Measurements from ENCODE around the gene TIMM44. TPM values are rescaled to one million over a fixed set of nuclear protein-coding genes. Genes with fewer than 3 reads are reported as not detected.

The TIMM44 gene
- total RNA-seq, 4 donors from 2014 or later: 65.7 to 108 (median 86.4) TPM

DNA sequence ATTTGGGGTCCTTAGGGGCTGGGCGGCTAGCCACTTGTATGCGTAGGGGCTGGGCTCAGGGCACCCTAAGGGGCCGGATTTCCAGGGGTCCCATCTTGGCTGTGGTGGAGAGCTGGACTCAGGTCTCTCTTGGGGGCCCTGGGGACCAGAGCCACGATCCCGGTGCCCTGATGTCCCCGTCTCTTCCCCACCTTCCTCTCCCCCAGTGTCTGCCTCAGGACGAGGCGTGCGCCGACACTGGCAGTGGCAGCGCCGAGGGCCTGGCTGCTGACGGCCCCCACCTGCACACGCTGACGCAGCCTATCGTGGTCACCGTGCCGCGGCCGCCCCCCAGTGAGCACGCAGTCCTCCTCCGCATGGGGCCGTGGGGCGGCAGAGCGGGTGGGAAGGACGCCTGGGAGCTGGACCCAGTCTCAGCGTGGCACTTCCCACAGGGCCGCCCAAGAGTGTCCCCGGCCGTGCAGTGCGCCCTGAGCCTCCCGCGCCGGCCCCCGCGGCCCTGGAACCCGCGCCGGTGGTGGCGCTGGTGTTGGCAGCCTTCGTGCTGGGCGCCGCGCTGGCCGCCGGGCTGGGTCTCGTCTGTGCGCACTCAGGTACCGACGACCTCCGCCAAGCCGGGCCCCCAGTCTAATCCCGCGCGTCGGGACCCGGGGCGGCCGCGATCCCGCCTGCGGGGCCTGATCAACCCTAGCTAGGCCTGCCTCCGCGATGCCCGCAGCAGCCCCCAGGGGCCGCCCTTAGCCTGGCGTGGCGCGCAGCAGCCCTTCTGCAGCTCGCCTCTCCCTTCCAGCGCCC is 26.0 kb downstream of the TIMM44 start:
- no peak for ATAC-seq
- peak overlapping the region in 3 of 4 donors; percentile 85 to 97 (median 94) for H3K27ac ChIP-seq
- peaks cover 0 to 63% (median 43%) of the 10 kb centered on the region in 3 donors for H3K4me1 ChIP-seq
- H3K36me3 ChIP-seq: peaks cover 0 to 25% of the 10 kb centered on the region in 2 donors
- TF ChIP-seq, protein P1, sequence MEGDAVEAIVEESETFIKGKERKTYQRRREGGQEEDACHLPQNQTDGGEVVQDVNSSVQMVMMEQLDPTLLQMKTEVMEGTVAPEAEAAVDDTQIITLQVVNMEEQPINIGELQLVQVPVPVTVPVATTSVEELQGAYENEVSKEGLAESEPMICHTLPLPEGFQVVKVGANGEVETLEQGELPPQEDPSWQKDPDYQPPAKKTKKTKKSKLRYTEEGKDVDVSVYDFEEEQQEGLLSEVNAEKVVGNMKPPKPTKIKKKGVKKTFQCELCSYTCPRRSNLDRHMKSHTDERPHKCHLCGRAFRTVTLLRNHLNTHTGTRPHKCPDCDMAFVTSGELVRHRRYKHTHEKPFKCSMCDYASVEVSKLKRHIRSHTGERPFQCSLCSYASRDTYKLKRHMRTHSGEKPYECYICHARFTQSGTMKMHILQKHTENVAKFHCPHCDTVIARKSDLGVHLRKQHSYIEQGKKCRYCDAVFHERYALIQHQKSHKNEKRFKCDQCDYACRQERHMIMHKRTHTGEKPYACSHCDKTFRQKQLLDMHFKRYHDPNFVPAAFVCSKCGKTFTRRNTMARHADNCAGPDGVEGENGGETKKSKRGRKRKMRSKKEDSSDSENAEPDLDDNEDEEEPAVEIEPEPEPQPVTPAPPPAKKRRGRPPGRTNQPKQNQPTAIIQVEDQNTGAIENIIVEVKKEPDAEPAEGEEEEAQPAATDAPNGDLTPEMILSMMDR (IDR thresholded peaks at IDR 0.05): peak in 3 of 4 experiments; percentile 65 to 82 (median 65)
- peak in 1 of 2 donors; percentile 40 for TF ChIP-seq POLR2A (IDR thresholded peaks at IDR 0.05)
- no peak for TF ChIP-seq EP300 (IDR thresholded peaks at IDR 0.05)
- peaks cover 50% of the 10 kb centered on the region for H3K27me3 ChIP-seq
- no peaks in the 10 kb centered on the region for H3K9me3 ChIP-seq
- peak overlapping the region; percentile 3 to 53 for H3K4me3 ChIP-seq
- WGBS, 2 donors (ENCODE audit: low coverage in 1 of 2): 20% methylated on average over 1 of the region's 71 CpGs; no CpG with 5 or more reads in 1 of the 2 donors

DNA sequence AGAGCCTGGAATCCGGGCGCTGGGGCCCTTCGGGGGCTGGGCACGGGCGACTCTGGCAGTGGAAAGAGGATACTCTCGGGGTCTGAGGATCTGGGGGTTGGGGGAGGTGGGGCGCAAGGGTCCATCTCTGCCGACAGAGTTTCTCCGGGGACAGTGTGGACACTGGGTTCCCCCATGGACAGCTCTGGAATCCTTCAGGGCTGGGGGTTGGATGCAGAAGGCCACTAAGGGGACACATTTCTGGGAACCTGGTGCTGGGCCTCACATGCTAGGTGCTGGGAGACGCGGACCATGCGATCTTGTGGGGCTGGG is 26.6 kb downstream of the TIMM44 start:
- H3K4me1 ChIP-seq: peaks cover 0 to 58% (median 37%) of the 10 kb centered on the region in 3 donors
- peaks cover 50% of the 10 kb centered on the region for H3K27me3 ChIP-seq
- TF ChIP-seq POLR2A (IDR thresholded peaks at IDR 0.05) (no peak), EP300 (IDR thresholded peaks at IDR 0.05) (no peak), POLR2AphosphoS5 (IDR thresholded peaks at IDR 0.05) (no peak)
- TF ChIP-seq, protein P1 (IDR thresholded peaks at IDR 0.05): no peak
- H3K4me3 ChIP-seq: peak overlapping the region in 1 of 2 donors; percentile 53
- WGBS, 2 donors (ENCODE audit: low coverage in 1 of 2): no CpG with 5 or more reads among the region's 12 CpGs
- peaks cover 0 to 25% of the 10 kb centered on the region in 2 donors for H3K36me3 ChIP-seq
- H3K9me3 ChIP-seq: no peaks in the 10 kb centered on the region
- ATAC-seq: no peak
- peak overlapping the region in 3 of 4 donors; percentile 85 to 97 (median 94) for H3K27ac ChIP-seq

DNA sequence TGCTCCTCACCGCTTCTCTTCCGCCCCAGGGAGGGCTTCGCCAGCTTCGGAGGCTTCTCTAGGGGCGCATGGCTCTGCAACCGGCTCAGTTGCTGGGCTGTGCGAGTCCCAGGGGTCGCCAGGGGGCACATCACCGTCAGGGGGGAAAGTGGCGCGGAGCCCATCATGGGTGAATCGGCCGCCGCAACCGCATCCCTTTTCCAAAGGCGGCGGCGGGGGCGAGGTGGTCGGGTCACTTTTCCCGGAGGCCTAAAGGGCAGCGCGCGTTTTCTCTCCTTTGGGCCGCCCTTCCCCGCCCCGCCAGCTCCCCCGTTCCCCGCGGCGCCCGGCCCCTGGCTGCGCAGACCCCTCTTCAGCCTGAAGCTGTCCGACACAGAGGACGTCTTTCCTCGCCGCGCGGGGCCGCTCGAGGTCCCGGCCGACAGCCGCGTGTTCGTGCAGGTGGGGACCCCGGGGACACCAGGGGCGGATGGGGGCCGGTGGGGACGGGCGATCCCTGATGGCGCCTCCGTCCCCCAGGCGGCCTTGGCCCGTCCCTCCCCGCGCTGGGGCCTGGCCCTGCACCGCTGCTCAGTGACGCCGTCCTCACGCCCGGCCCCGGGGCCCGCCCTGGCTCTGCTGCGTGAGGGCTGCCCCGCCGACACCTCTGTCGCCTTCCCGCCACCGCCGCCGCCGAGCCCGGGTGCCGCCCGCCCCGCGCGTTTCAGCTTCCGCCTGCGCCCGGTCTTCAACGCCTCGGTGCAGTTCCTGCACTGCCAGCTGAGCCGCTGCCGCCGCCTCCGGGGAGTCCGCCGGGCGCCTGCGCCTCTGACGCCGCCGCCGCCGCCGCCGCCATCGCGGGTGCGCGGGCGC is 27.1 kb downstream of the TIMM44 start:
- Histone ChIP-seq H3K27me3 (peaks cover 50% of the 10 kb centered on the region), H3K4me3 (peak overlapping the region; percentile 3 to 53), H3K4me1 (peaks cover 0 to 52% (median 31%) of the 10 kb centered on the region in 3 donors), H3K36me3 (peaks cover 0 to 26% of the 10 kb centered on the region in 2 donors), H3K27ac (peak overlapping the region in 3 of 4 donors; percentile 85 to 97 (median 94)), H3K9me3 (no peaks in the 10 kb centered on the region)
- no peak for ATAC-seq
- TF ChIP-seq, protein P1 (IDR thresholded peaks at IDR 0.05): no peak
- TF ChIP-seq EP300 (IDR thresholded peaks at IDR 0.05) (no peak), POLR2AphosphoS5 (IDR thresholded peaks at IDR 0.05) (no peak), POLR2A (IDR thresholded peaks at IDR 0.05) (no peak)
- 0% methylated on average over 3 of the region's 104 CpGs; no CpG with 5 or more reads in 1 of the 2 donors for WGBS, 2 donors (ENCODE audit: low coverage in 1 of 2)

- WGBS, 2 donors (ENCODE audit: low coverage in 1 of 2): 43 to 52% methylated on average over 5 to 11 of the region's 24 CpGs
- peaks cover 0 to 47% (median 31%) of the 10 kb centered on the region in 3 donors for H3K4me1 ChIP-seq
- no peaks in the 10 kb centered on the region for H3K9me3 ChIP-seq
- H3K4me3 ChIP-seq: peak overlapping the region in 1 of 2 donors; percentile 53
- no peak for ATAC-seq
- peak overlapping the region in 2 of 4 donors; percentile 94 to 97 for H3K27ac ChIP-seq
- H3K36me3 ChIP-seq: peaks cover 0 to 35% of the 10 kb centered on the region in 2 donors
- TF ChIP-seq EP300 (IDR thresholded peaks at IDR 0.05) (no peak), POLR2AphosphoS5 (IDR thresholded peaks at IDR 0.05) (no peak), POLR2A (IDR thresholded peaks at IDR 0.05) (no peak)
- TF ChIP-seq, protein P1 (IDR thresholded peaks at IDR 0.05): no peak
- H3K27me3 ChIP-seq: peaks cover 50% of the 10 kb centered on the region
Observed at GRCh38 chr19:7915250-7916102, 28.0 kb downstream of the TIMM44 start.

Data from gastroesophageal sphincter (tissue), 4 donors.